ENCODE results near the gene ZNF423. TPM values are rescaled to one million over a fixed set of nuclear protein-coding genes. Genes with fewer than 3 reads are reported as not detected.

ZNF423 gene
- total and polyA plus RNA-seq, 2 experiments from 2014 or later: 14.9 to 41.8 TPM

DNA sequence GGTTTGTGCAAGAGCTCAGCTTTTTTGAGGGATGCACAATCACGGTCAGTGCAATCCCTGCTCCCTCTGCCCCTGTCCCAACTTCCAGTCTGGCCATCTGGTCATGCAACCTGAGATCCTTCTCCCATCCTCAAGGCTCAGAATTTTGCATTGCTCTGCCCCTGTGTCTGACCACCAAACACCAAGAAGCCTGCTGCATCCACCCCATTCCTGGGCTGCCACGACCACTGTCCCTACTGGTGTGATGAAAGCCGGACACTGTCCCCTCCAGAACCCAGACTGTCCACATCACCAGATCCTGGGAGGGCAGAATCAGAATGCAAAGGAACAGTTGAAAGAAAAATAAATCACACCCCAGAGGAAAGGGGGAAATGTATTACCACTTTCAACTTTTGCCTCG is 251.3 kb downstream of the ZNF423 start:
- Histone ChIP-seq H4K20me1 (replicated peaks; ENCODE audit: insufficient read depth) (peaks cover 3% of the 10 kb centered on the region; the same call in 1 of the 2 replicates), H3K4me1 (ENCODE audit: insufficient read depth) (peaks cover 17% of the 10 kb centered on the region), H3K4me3 (no peak overlapping the region), H3K4me2 (no peak overlapping the region), H3K36me3 (ENCODE audit: insufficient read depth) (no peaks in the 10 kb centered on the region), H3K9me2 (ENCODE audit: insufficient read depth) (no peaks in the 10 kb centered on the region), H3K27ac (ENCODE audit: low read depth) (no peak overlapping the region), H2AFZ (no peak overlapping the region), H3K27me3 (ENCODE audit: insufficient read depth) (no peaks in the 10 kb centered on the region), H3F3A (replicated peaks; ENCODE audit: low read depth) (no peaks in the 10 kb centered on the region), H3K79me2 (replicated peaks; ENCODE audit: insufficient read depth) (no peaks in the 10 kb centered on the region)
- no peak for ATAC-seq
- Mint-ChIP-seq H3K4me1 (peaks cover 39% of the 10 kb centered on the region), H3K4me3 (no peak overlapping the region), H3K27me3 (ENCODE audit: insufficient read depth, low read depth, poor library complexity) (peaks cover 11% of the 10 kb centered on the region), H3K9me3 (no peaks in the 10 kb centered on the region), H3K36me3 (ENCODE audit: low read depth) (no peaks in the 10 kb centered on the region), H3K27ac (no peak overlapping the region)
- TF ChIP-seq CREB1 (CRISPR knock-in tag; IDR thresholded peaks at IDR 0.05; ENCODE audit: low read depth) (no peak), POLR2AphosphoS5 (IDR thresholded peaks at IDR 0.05; ENCODE audit: low read depth) (no peak), STAT1 (IDR thresholded peaks at IDR 0.05; ENCODE audit: unreplicated experiment) (no peak), EZH2 (IDR thresholded peaks at IDR 0.05; ENCODE audit: low read depth, unreplicated experiment) (no peak), ZNF114 (CRISPR knock-in tag; IDR thresholded peaks at IDR 0.05) (no peak), ZNF331 (CRISPR knock-in tag; IDR thresholded peaks at IDR 0.05; ENCODE audit: low read depth) (no peak), EZH2phosphoT487 (IDR thresholded peaks at IDR 0.05; ENCODE audit: unreplicated experiment) (no peak)
- TF ChIP-seq, protein P1, sequence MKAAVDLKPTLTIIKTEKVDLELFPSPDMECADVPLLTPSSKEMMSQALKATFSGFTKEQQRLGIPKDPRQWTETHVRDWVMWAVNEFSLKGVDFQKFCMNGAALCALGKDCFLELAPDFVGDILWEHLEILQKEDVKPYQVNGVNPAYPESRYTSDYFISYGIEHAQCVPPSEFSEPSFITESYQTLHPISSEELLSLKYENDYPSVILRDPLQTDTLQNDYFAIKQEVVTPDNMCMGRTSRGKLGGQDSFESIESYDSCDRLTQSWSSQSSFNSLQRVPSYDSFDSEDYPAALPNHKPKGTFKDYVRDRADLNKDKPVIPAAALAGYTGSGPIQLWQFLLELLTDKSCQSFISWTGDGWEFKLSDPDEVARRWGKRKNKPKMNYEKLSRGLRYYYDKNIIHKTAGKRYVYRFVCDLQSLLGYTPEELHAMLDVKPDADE (IDR thresholded peaks at IDR 0.05): no peak
- TF ChIP-seq, protein P2, sequence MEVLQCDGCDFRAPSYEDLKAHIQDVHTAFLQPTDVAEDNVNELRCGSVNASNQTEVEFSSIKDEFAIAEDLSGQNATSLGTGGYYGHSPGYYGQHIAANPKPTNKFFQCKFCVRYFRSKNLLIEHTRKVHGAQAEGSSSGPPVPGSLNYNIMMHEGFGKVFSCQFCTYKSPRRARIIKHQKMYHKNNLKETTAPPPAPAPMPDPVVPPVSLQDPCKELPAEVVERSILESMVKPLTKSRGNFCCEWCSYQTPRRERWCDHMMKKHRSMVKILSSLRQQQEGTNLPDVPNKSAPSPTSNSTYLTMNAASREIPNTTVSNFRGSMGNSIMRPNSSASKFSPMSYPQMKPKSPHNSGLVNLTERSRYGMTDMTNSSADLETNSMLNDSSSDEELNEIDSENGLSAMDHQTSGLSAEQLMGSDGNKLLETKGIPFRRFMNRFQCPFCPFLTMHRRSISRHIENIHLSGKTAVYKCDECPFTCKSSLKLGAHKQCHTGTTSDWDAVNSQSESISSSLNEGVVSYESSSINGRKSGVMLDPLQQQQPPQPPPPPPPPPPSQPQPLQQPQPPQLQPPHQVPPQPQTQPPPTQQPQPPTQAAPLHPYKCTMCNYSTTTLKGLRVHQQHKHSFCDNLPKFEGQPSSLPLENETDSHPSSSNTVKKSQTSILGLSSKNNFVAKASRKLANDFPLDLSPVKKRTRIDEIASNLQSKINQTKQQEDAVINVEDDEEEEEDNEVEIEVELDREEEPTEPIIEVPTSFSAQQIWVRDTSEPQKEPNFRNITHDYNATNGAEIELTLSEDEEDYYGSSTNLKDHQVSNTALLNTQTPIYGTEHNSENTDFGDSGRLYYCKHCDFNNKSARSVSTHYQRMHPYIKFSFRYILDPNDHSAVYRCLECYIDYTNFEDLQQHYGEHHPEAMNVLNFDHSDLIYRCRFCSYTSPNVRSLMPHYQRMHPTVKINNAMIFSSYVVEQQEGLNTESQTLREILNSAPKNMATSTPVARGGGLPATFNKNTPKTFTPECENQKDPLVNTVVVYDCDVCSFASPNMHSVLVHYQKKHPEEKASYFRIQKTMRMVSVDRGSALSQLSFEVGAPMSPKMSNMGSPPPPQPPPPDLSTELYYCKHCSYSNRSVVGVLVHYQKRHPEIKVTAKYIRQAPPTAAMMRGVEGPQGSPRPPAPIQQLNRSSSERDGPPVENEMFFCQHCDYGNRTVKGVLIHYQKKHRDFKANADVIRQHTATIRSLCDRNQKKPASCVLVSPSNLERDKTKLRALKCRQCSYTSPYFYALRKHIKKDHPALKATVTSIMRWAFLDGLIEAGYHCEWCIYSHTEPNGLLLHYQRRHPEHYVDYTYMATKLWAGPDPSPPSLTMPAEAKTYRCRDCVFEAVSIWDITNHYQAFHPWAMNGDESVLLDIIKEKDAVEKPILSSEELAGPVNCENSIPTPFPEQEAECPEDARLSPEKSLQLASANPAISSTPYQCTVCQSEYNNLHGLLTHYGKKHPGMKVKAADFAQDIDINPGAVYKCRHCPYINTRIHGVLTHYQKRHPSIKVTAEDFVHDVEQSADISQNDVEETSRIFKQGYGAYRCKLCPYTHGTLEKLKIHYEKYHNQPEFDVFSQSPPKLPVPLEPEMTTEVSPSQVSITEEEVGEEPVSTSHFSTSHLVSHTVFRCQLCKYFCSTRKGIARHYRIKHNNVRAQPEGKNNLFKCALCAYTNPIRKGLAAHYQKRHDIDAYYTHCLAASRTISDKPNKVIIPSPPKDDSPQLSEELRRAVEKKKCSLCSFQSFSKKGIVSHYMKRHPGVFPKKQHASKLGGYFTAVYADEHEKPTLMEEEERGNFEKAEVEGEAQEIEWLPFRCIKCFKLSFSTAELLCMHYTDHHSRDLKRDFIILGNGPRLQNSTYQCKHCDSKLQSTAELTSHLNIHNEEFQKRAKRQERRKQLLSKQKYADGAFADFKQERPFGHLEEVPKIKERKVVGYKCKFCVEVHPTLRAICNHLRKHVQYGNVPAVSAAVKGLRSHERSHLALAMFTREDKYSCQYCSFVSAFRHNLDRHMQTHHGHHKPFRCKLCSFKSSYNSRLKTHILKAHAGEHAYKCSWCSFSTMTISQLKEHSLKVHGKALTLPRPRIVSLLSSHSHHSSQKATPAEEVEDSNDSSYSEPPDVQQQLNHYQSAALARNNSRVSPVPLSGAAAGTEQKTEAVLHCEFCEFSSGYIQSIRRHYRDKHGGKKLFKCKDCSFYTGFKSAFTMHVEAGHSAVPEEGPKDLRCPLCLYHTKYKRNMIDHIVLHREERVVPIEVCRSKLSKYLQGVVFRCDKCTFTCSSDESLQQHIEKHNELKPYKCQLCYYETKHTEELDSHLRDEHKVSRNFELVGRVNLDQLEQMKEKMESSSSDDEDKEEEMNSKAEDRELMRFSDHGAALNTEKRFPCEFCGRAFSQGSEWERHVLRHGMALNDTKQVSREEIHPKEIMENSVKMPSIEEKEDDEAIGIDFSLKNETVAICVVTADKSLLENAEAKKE (CRISPR knock-in tag; IDR thresholded peaks at IDR 0.05): no peak
- no peak for DNase-seq (ENCODE audit: low spot score)
